HG03045 (cell line): Measurements from ENCODE around the gene SPRY4.
A peak's percentile ranks its signal among the peaks of the same experiment; 100 is the strongest.
"Not testable (repeated sequence)": the region's sequence is repeated elsewhere in the genome, so short reads cannot be mapped to it uniquely, and the experiment has no call there.

Experiments used
- ATAC-seq: cut with Tn5 transposase; IDR thresholded peaks from one replicate; pipeline ENCODE4 v1.9.1; 2021; ENCODE audit warnings: mild to moderate bottlenecking, moderate library complexity; ENCODE audit not compliant: unreplicated experiment

The SPRY4 gene

GRCh38 chr5:142324871-142325724 is at the start of gene SPRY4:
TSS of gene SPRY4 (minus strand) at chr5:142325021. CDS start at chr5:142315108, 9,913 bp downstream.
- peak; percentile 73 for ATAC-seq

GRCh38 chr5:142368529-142368928 is 43.7 kb upstream of the SPRY4 start:
- no peak for ATAC-seq

GRCh38 chr5:142366007-142366406 is 41.2 kb upstream of the SPRY4 start:
- no peak for ATAC-seq

GRCh38 chr5:142364251-142365145 is 39.7 kb upstream of the SPRY4 start:
- ATAC-seq: peak; percentile 75

- ATAC-seq: no peak
Observed at GRCh38 chr5:142363619-142363963, 38.8 kb upstream of the SPRY4 start.

- ATAC-seq: not testable (repeated sequence)
Observed at GRCh38 chr5:142362193-142362592, 37.4 kb upstream of the SPRY4 start.

GRCh38 chr5:142360607-142361120 is 35.8 kb upstream of the SPRY4 start:
- ATAC-seq: no peak

GRCh38 chr5:142360051-142360498 is 35.3 kb upstream of the SPRY4 start:
- ATAC-seq: no peak

- no peak for ATAC-seq
Observed at GRCh38 chr5:142358648-142359047, 33.8 kb upstream of the SPRY4 start.

GRCh38 chr5:142358121-142358520 is 33.3 kb upstream of the SPRY4 start:
- no peak for ATAC-seq

- ATAC-seq: no peak
Observed at GRCh38 chr5:142357469-142358090, 32.8 kb upstream of the SPRY4 start.

- ATAC-seq: peak; percentile 91
Observed at GRCh38 chr5:142356716-142357468, 32.1 kb upstream of the SPRY4 start.

- ATAC-seq: no peak
Observed at GRCh38 chr5:142356349-142356715, 31.5 kb upstream of the SPRY4 start.

- no peak for ATAC-seq
Observed at GRCh38 chr5:142353071-142353472, 28.3 kb upstream of the SPRY4 start.

GRCh38 chr5:142350021-142350420 is 25.2 kb upstream of the SPRY4 start:
- ATAC-seq: no peak

- no peak for ATAC-seq
Observed at GRCh38 chr5:142346706-142347105, 21.9 kb upstream of the SPRY4 start.

GRCh38 chr5:142344915-142345314 is 20.1 kb upstream of the SPRY4 start:
- not testable (repeated sequence) for ATAC-seq

GRCh38 chr5:142343531-142343930 is 18.7 kb upstream of the SPRY4 start:
- no peak for ATAC-seq

GRCh38 chr5:142342128-142342981 is 17.5 kb upstream of the SPRY4 start:
- ATAC-seq: no peak
